ENCODE results near the gene MCF2L2. TPM values are rescaled to one million over a fixed set of nuclear protein-coding genes. Genes with fewer than 3 reads are reported as not detected.

The MCF2L2 gene
- total and polyA plus RNA-seq, 2 donors from 2014 or later = 0.32 to 1.7 TPM

- Histone ChIP-seq H3K9me3 (ENCODE audit: control insufficient read depth in 2 of 3, insufficient read depth in 1 of 3, low read length in 3 of 3) (no peaks in the 10 kb centered on the region), H3K9ac (ENCODE audit: low read length in 3 of 3) (no peak overlapping the region), H3K4me1 (ENCODE audit: control insufficient read depth in 2 of 3, insufficient read depth in 2 of 3, low read depth in 1 of 3, low read length in 3 of 3) (no peaks in the 10 kb centered on the region), H3K36me3 (ENCODE audit: control insufficient read depth in 2 of 3, insufficient read depth in 3 of 3, low read length in 3 of 3) (no peaks in the 10 kb centered on the region), H3K27me3 (ENCODE audit: control insufficient read depth, insufficient read depth, low read length) (no peaks in the 10 kb centered on the region), H3K27ac (ENCODE audit: low read depth in 2 of 2, low read length in 2 of 2) (no peak overlapping the region), H3K4me3 (ENCODE audit: low read length in 3 of 3) (no peak overlapping the region)
- FAIRE-seq (no peak), DNase-seq (no peak)
- intact Hi-C loops (cut with DNase I) = no loop called here
- TF ChIP-seq, protein P1, sequence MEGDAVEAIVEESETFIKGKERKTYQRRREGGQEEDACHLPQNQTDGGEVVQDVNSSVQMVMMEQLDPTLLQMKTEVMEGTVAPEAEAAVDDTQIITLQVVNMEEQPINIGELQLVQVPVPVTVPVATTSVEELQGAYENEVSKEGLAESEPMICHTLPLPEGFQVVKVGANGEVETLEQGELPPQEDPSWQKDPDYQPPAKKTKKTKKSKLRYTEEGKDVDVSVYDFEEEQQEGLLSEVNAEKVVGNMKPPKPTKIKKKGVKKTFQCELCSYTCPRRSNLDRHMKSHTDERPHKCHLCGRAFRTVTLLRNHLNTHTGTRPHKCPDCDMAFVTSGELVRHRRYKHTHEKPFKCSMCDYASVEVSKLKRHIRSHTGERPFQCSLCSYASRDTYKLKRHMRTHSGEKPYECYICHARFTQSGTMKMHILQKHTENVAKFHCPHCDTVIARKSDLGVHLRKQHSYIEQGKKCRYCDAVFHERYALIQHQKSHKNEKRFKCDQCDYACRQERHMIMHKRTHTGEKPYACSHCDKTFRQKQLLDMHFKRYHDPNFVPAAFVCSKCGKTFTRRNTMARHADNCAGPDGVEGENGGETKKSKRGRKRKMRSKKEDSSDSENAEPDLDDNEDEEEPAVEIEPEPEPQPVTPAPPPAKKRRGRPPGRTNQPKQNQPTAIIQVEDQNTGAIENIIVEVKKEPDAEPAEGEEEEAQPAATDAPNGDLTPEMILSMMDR (IDR thresholded peaks at IDR 0.05; ENCODE audit: borderline replicate concordance, extremely low read depth, insufficient read depth) = no peak
Observed at GRCh38 chr3:183435661-183436060, 7.2 kb upstream of the MCF2L2 start.

DNA sequence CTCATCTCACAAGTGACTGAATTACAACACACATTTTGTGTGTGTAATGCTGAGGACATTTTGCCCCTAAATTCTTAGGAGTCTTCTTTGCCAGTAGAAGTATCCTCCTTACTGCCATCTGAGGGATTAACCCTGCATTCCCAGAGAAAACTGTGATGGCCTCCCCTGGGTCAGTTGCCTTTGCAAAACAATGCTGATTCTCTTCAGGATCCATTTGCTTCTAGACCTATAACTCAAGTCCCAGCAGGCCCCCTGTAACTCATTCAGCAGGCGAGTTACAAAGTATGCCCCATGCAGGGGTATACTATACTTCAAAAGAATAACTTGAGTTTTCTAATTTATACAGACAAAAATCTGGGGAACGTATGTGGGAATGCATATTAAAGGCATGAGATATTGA, 6.6 kb upstream of the MCF2L2 start:
- no peak overlapping the region for H3K4me3 ChIP-seq (ENCODE audit: low read length in 3 of 3)
- no peak overlapping the region for H3K27ac ChIP-seq (ENCODE audit: low read depth in 2 of 2, low read length in 2 of 2)
- H3K9me3 ChIP-seq (ENCODE audit: control insufficient read depth in 2 of 3, insufficient read depth in 1 of 3, low read length in 3 of 3) = no peaks in the 10 kb centered on the region
- intact Hi-C loops (cut with DNase I) = no loop called here
- no peak overlapping the region for H3K9ac ChIP-seq (ENCODE audit: low read length in 3 of 3)
- FAIRE-seq (no peak), DNase-seq (no peak)
- H3K36me3 ChIP-seq (ENCODE audit: control insufficient read depth in 2 of 3, insufficient read depth in 3 of 3, low read length in 3 of 3) = no peaks in the 10 kb centered on the region
- H3K4me1 ChIP-seq (ENCODE audit: control insufficient read depth in 2 of 3, insufficient read depth in 2 of 3, low read depth in 1 of 3, low read length in 3 of 3) = no peaks in the 10 kb centered on the region
- TF ChIP-seq, protein P1 (IDR thresholded peaks at IDR 0.05; ENCODE audit: borderline replicate concordance, extremely low read depth, insufficient read depth) = no peak
- no peaks in the 10 kb centered on the region for H3K27me3 ChIP-seq (ENCODE audit: control insufficient read depth, insufficient read depth, low read length)

DNA sequence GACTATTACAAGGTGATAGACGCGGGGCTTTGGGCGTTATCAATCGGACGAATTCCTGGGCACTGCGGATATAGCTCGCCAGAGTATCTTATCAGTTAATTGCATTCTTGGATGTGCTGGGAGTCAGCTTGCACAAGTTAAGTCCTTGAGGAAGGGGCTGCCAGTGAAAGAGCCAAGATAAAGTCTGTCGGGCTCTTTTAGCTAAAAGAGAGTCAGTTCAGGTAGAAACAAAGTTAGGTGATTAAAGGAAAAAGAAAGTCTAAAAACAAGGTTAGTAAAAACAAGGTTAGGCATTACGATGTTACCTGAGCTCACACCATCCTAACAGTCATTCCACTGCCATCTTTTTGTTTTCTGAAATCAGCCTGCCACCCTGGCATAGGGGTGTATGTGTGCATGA, 6.1 kb upstream of the MCF2L2 start:
- intact Hi-C loops (cut with DNase I) = no loop called here
- no peaks in the 10 kb centered on the region for H3K27me3 ChIP-seq (ENCODE audit: control insufficient read depth, insufficient read depth, low read length)
- no peak for FAIRE-seq
- H3K4me3 ChIP-seq (ENCODE audit: low read length in 3 of 3) = no peak overlapping the region
- H3K27ac ChIP-seq (ENCODE audit: low read depth in 2 of 2, low read length in 2 of 2) = no peak overlapping the region
- TF ChIP-seq, protein P1 (IDR thresholded peaks at IDR 0.05; ENCODE audit: borderline replicate concordance, extremely low read depth, insufficient read depth) = no peak
- DNase-seq = no peak
- H3K36me3 ChIP-seq (ENCODE audit: control insufficient read depth in 2 of 3, insufficient read depth in 3 of 3, low read length in 3 of 3) = no peaks in the 10 kb centered on the region
- no peak overlapping the region for H3K9ac ChIP-seq (ENCODE audit: low read length in 3 of 3)
- H3K9me3 ChIP-seq (ENCODE audit: control insufficient read depth in 2 of 3, insufficient read depth in 1 of 3, low read length in 3 of 3) = no peaks in the 10 kb centered on the region
- H3K4me1 ChIP-seq (ENCODE audit: control insufficient read depth in 2 of 3, insufficient read depth in 2 of 3, low read depth in 1 of 3, low read length in 3 of 3) = no peaks in the 10 kb centered on the region

GRCh38 chr3:183430325-183430957, 2.0 kb upstream of the MCF2L2 start:
- H3K4me1 ChIP-seq (ENCODE audit: control insufficient read depth in 2 of 3, insufficient read depth in 2 of 3, low read depth in 1 of 3, low read length in 3 of 3) = peaks cover 0 to 8% (median 0%) of the 10 kb centered on the region in 3 donors
- H3K9me3 ChIP-seq (ENCODE audit: control insufficient read depth in 2 of 3, insufficient read depth in 1 of 3, low read length in 3 of 3) = no peaks in the 10 kb centered on the region
- TF ChIP-seq, protein P1 (IDR thresholded peaks at IDR 0.05; ENCODE audit: borderline replicate concordance, extremely low read depth, insufficient read depth) = no peak
- DNase-seq (no peak), FAIRE-seq (no peak)
- no peak overlapping the region for H3K27ac ChIP-seq (ENCODE audit: low read depth in 2 of 2, low read length in 2 of 2)
- H3K27me3 ChIP-seq (ENCODE audit: control insufficient read depth, insufficient read depth, low read length) = peaks cover 7% of the 10 kb centered on the region
- H3K4me3 ChIP-seq (ENCODE audit: low read length in 3 of 3) = no peak overlapping the region
- H3K9ac ChIP-seq (ENCODE audit: low read length in 3 of 3) = no peak overlapping the region
- intact Hi-C loops (cut with DNase I) = no loop called here
- H3K36me3 ChIP-seq (ENCODE audit: control insufficient read depth in 2 of 3, insufficient read depth in 3 of 3, low read length in 3 of 3) = no peaks in the 10 kb centered on the region

Measured in kidney (tissue), 14 donors.